IMR-90 (cell line): ENCODE results near the gene BEX3. TPM values are rescaled to one million over a fixed set of nuclear protein-coding genes. Genes with fewer than 3 reads are reported as not detected.

Experiments
- ATAC-seq: fragments of 200-7000 bp; cut with Tn5 transposase; 2 replicates; pipeline ENCODE4 v1.9.1; 2020; ENCODE audit warnings: low read depth, mild to moderate bottlenecking, moderate library complexity
- BruUV-seq: library from RNA; stranded (reverse); fragments of 400-500 nt; replicated peaks from 2 replicates; lab custom pipeline; 2021; lab: Mats Ljungman, UMichigan
- CTCF ChIA-PET: fragments of 300-600 bp; formaldehyde crosslinking; extraction: SDS; loops from one replicate; lab custom pipeline; 2021; ENCODE audit warnings: antibody characterized with exemption; lab: Yijun Ruan, JAX
- POLR2A ChIA-PET: fragments of 300-600 bp; sonication (Branson Sonifier 250); formaldehyde crosslinking; loops from one replicate; lab custom pipeline; 2022; ENCODE audit warnings: antibody characterized with exemption; ENCODE audit not compliant: unreplicated experiment; lab: Charles Lee
- DNase-seq: peaks from one replicate; pipeline ENCODE4 v3.0.0; 2013
- H2AFZ ChIP-seq: replicated peaks from 2 replicates; pipeline ENCODE3; 2013; ENCODE audit warnings: low read length, mild to moderate bottlenecking; ENCODE audit not compliant: poor library complexity
- H2AK5ac ChIP-seq: 2 replicates; pipeline ENCODE4 v1.6.1; 2013; ENCODE audit warnings: low read depth, low read length, inconsistent platforms
- H2AK9ac ChIP-seq: replicated peaks from 2 replicates; pipeline ENCODE3; 2013; ENCODE audit warnings: mild to moderate bottlenecking, low read depth, low read length, moderate library complexity; ENCODE audit not compliant: poor library complexity
- H2BK120ac ChIP-seq: 2 replicates; pipeline ENCODE4 v1.6.1; 2013; ENCODE audit warnings: low read depth, low read length, inconsistent platforms
- H2BK15ac ChIP-seq: 3 replicates; pipeline ENCODE4 v1.6.1; 2013; ENCODE audit warnings: low read depth, low read length, inconsistent platforms
- H2BK20ac ChIP-seq: 2 replicates; pipeline ENCODE4 v1.6.1; 2013; ENCODE audit warnings: low read depth, mild to moderate bottlenecking, inconsistent platforms, low read length, moderate library complexity
- H2BK5ac ChIP-seq: 2 replicates; pipeline ENCODE4 v1.6.1; 2013; ENCODE audit warnings: mild to moderate bottlenecking, low read depth, low read length, inconsistent platforms; ENCODE audit not compliant: poor library complexity, severe bottlenecking
- H3K14ac ChIP-seq: replicated peaks from 2 replicates; pipeline ENCODE4 v1.6.1; 2013; ENCODE audit warnings: low read depth, low read length, inconsistent platforms
- H3K18ac ChIP-seq: 2 replicates; pipeline ENCODE4 v1.6.1; 2013; ENCODE audit warnings: low read depth, low read length, control low read depth
- H3K23ac ChIP-seq: 2 replicates; pipeline ENCODE4 v1.6.1; 2013; ENCODE audit warnings: low read depth, low read length, inconsistent platforms
- H3K27ac ChIP-seq: 2 replicates; pipeline ENCODE4 v1.5.1; 2013; ENCODE audit warnings: mild to moderate bottlenecking, control low read depth, low read length; ENCODE audit not compliant: insufficient read depth
- H3K27me3 ChIP-seq: 2 replicates; pipeline ENCODE4 v1.6.1; 2013; ENCODE audit warnings: low read length; ENCODE audit not compliant: control insufficient read depth, insufficient read depth
- H3K36me3 ChIP-seq: 2 replicates; pipeline ENCODE4 v1.6.1; 2013; ENCODE audit warnings: low read length, mixed read lengths; ENCODE audit not compliant: control insufficient read depth, insufficient read depth
- H3K4ac ChIP-seq: 2 replicates; pipeline ENCODE4 v1.6.1; 2013; ENCODE audit warnings: low read depth, low read length, inconsistent platforms
- H3K4me1 ChIP-seq: 2 replicates; pipeline ENCODE4 v1.6.1; 2013; ENCODE audit warnings: low read length, mixed read lengths; ENCODE audit not compliant: control insufficient read depth, insufficient read depth
- H3K4me2 ChIP-seq: 2 replicates; pipeline ENCODE4 v1.6.1; 2013; ENCODE audit warnings: low read depth, mild to moderate bottlenecking, control low read depth, low read length, moderate library complexity
- H3K4me3 ChIP-seq: 2 replicates; pipeline ENCODE4 v1.5.1; 2013; ENCODE audit warnings: low read depth, mild to moderate bottlenecking, control low read depth, low read length, moderate library complexity; ENCODE audit not compliant: insufficient read depth
- H3K56ac ChIP-seq: 2 replicates; pipeline ENCODE4 v1.6.1; 2013; ENCODE audit warnings: low read length, inconsistent platforms; ENCODE audit not compliant: insufficient read depth; ENCODE audit errors: extremely low read depth
- H3K79me1 ChIP-seq, 2 experiments: 2 replicates each; pipeline ENCODE4 v1.6.1; 2013; ENCODE audit warnings: low read length in 2 of 2, inconsistent platforms in 1 of 2, low read depth in 1 of 2
- H3K9ac ChIP-seq: 2 replicates; pipeline ENCODE4 v1.6.1; 2013; ENCODE audit warnings: low read depth, low read length, control low read depth
- H3K9me1 ChIP-seq: 2 replicates; pipeline ENCODE4 v1.6.1; 2013; ENCODE audit warnings: low read length, inconsistent platforms; ENCODE audit not compliant: insufficient read depth
- H3K9me3 ChIP-seq: 2 replicates; pipeline ENCODE4 v1.6.1; 2013; ENCODE audit warnings: low read length; ENCODE audit not compliant: control insufficient read depth, insufficient read depth
- H4K20me1 ChIP-seq: 2 replicates; pipeline ENCODE4 v1.6.1; 2013; ENCODE audit warnings: low read length, inconsistent platforms; ENCODE audit not compliant: insufficient read depth
- H4K5ac ChIP-seq: 2 replicates; pipeline ENCODE4 v1.6.1; 2013; ENCODE audit warnings: mild to moderate bottlenecking, low read depth, low read length, control low read depth
- H4K8ac ChIP-seq, 2 experiments: 2 replicates each; pipeline ENCODE4 v1.6.1; 2013; ENCODE audit warnings: low read depth in 2 of 2, low read length in 2 of 2, control low read depth in 1 of 2, inconsistent platforms in 1 of 2
- H4K91ac ChIP-seq: 2 replicates; pipeline ENCODE4 v1.6.1; 2013; ENCODE audit warnings: low read depth, low read length, inconsistent platforms; ENCODE audit not compliant: insufficient read depth
- CEBPB ChIP-seq: IDR thresholded peaks from 2 replicates; pipeline ENCODE4 v1.6.1; 2012; ENCODE audit warnings: low read depth, low read length, improper control_type of control experiment
- CHD1 ChIP-seq: IDR thresholded peaks from 2 replicates; pipeline ENCODE4 v1.6.1; 2012; ENCODE audit warnings: low read depth, low read length, improper control_type of control experiment
- MAZ ChIP-seq: IDR thresholded peaks from 2 replicates; pipeline ENCODE4 v1.6.1; 2012; ENCODE audit warnings: low read depth, mild to moderate bottlenecking, low read length, improper control_type of control experiment, moderate library complexity, borderline replicate concordance
- RCOR1 ChIP-seq: IDR thresholded peaks from 2 replicates; pipeline ENCODE4 v1.6.1; 2012; ENCODE audit warnings: mild to moderate bottlenecking, low read length, improper control_type of control experiment; ENCODE audit not compliant: insufficient replicate concordance
- SMC3 ChIP-seq: fragments of 150-350 bp; IDR thresholded peaks from 2 replicates; pipeline ENCODE4 v1.6.1; 2016; ENCODE audit warnings: low read depth, mild to moderate bottlenecking, antibody characterized with exemption, low read length, moderate library complexity
- WGBS, 2 experiments: methylation state at CpG; one replicate each; pipeline versions ENCODE4 v1.1.5 to v1.1.7; 2013; ENCODE audit warnings: missing lambda C conversion rate in 2 of 2; ENCODE audit not compliant: insufficient read length in 1 of 2; ENCODE audit errors: extremely low coverage in 2 of 2; 5-methylcytosine and 5-hydroxymethylcytosine counted together
- dilution Hi-C: fragments of 300-500 bp; cut with HindIII; formaldehyde crosslinking; loops from one replicate; pipeline ENCODE4 v1.14.3; 2018; ENCODE audit warnings: low sequenced_read_pairs; ENCODE audit not compliant: unreplicated experiment
- in situ Hi-C: fragments of 300-500 bp; cut with MboI; formaldehyde crosslinking; loops from 3 replicates; pipeline ENCODE4 v1.14.3; 2019; ENCODE audit warnings: low sequenced_read_pairs, inconsistent platforms, mixed read lengths
- intact Hi-C: fragments of 100-400 bp; cut with micrococcal nuclease; formaldehyde crosslinking; loops from 2 replicates; pipeline ENCODE4 v1.10.0; 2022
- polyA plus RNA-seq, 3 experiments: library from polyadenylated mRNA; depleted of rRNA; stranded (reverse); fragments of >200 nt; gene quantifications; 2 replicates each; pipeline ENCODE4 v1.2.3, GENCODE V29; 2012; ENCODE audit warnings: low replicate concordance in 1 of 3
- total RNA-seq: library from RNA; depleted of rRNA; stranded (reverse); fragments of >200 nt; gene quantifications from 2 replicates; pipeline ENCODE4 v1.2.3, GENCODE V29; 2012
- TF ChIP-seq, protein P1 (sequence below): conservative IDR thresholded peaks from 2 replicates; pipeline ENCODE4 v1.5.1; 2012; ENCODE audit warnings: mild to moderate bottlenecking, low read depth, low read length, improper control_type of control experiment
- TF ChIP-seq, protein P2 (sequence below): fragments of 150-350 bp; IDR thresholded peaks from 2 replicates; pipeline ENCODE4 v1.6.1; 2016; ENCODE audit warnings: low read depth, mild to moderate bottlenecking, low read length, moderate library complexity, borderline replicate concordance

BEX3 gene
- total and polyA plus RNA-seq, 2 of the 4 experiments (the other 2 are of a cell fraction), result 114 to 409 TPM

DNA sequence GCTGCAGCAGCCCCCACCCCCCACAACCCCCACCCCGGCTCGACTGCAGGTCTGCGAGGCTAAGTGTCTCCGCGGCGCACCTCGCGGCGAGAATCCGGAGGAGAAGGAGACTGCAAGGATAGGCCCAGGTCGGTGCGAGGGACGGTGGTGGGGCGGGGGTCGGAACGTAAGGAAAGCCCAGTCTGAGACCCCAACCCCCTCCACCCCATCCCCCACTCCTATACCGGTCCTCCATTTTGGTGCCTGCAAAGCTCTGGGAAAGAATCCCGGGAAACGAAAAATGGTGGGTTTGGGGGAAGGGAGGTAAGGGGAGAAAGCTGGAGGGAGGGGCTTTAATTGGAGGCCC lies 614 bp downstream of the BEX3 start:
- H3K9ac ChIP-seq, result peak overlapping the region; percentile 95
- H3K14ac ChIP-seq, result peak overlapping the region; percentile 67
- H2AFZ ChIP-seq, result no peak overlapping the region
- ATAC-seq (peak; percentile 59), DNase-seq (peak; percentile 27)
- H3K4ac ChIP-seq, result peak overlapping the region; percentile 88
- POLR2A ChIA-PET, result interaction anchor here (0.6 to 1.3 kb wide), 2 partner anchors 40 to 87 kb away, joined by 3 to 6 read pairs; no protein-coding TSS in a partner anchor
- H2BK120ac ChIP-seq, result no peak overlapping the region
- in situ Hi-C loops (no loop called here), dilution Hi-C loops (no loop called here), intact Hi-C loops (loop anchor here (1.0 kb wide), 2 partner anchors 21 to 87 kb away; partner anchors contain the start of gene TCEAL9)
- H2AK5ac ChIP-seq, result peak overlapping the region; percentile 87
- H4K91ac ChIP-seq, result peak overlapping the region; percentile 92
- 0 out of 3 replicates have a peak overlapping the region, but pooled peaks have one; percentile 74 for H2BK15ac ChIP-seq
- TF ChIP-seq SMC3, result no peak
- TF ChIP-seq, protein P1, sequence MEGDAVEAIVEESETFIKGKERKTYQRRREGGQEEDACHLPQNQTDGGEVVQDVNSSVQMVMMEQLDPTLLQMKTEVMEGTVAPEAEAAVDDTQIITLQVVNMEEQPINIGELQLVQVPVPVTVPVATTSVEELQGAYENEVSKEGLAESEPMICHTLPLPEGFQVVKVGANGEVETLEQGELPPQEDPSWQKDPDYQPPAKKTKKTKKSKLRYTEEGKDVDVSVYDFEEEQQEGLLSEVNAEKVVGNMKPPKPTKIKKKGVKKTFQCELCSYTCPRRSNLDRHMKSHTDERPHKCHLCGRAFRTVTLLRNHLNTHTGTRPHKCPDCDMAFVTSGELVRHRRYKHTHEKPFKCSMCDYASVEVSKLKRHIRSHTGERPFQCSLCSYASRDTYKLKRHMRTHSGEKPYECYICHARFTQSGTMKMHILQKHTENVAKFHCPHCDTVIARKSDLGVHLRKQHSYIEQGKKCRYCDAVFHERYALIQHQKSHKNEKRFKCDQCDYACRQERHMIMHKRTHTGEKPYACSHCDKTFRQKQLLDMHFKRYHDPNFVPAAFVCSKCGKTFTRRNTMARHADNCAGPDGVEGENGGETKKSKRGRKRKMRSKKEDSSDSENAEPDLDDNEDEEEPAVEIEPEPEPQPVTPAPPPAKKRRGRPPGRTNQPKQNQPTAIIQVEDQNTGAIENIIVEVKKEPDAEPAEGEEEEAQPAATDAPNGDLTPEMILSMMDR, result no peak
- TF ChIP-seq CHD1, result no peak
- TF ChIP-seq RCOR1, result no peak
- no peak for TF ChIP-seq CEBPB
- TF ChIP-seq MAZ, result no peak
- TF ChIP-seq, protein P2, sequence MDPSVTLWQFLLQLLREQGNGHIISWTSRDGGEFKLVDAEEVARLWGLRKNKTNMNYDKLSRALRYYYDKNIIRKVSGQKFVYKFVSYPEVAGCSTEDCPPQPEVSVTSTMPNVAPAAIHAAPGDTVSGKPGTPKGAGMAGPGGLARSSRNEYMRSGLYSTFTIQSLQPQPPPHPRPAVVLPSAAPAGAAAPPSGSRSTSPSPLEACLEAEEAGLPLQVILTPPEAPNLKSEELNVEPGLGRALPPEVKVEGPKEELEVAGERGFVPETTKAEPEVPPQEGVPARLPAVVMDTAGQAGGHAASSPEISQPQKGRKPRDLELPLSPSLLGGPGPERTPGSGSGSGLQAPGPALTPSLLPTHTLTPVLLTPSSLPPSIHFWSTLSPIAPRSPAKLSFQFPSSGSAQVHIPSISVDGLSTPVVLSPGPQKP, result no peak
- peaks cover 3% of the 10 kb centered on the region for H3K4me1 ChIP-seq
- H3K27ac ChIP-seq, result peak overlapping the region; percentile 99
- no peaks in the 10 kb centered on the region for H3K9me1 ChIP-seq
- H2BK5ac ChIP-seq, result peak overlapping the region; percentile 89
- H3K23ac ChIP-seq, result peak overlapping the region; percentile 89; the same call in 1 of the 2 replicates
- peak overlapping the region; percentile 97 for H3K18ac ChIP-seq
- peaks cover 7% of the 10 kb centered on the region for H3K36me3 ChIP-seq
- H4K20me1 ChIP-seq, result no peaks in the 10 kb centered on the region
- peaks cover 2% of the 10 kb centered on the region; the same call in 1 of the 2 replicates for H3K27me3 ChIP-seq
- no peak overlapping the region for H2BK20ac ChIP-seq
- H3K79me1 ChIP-seq, result peaks cover 0 to 8% of the 10 kb centered on the region in 2 experiments; a peak in 2 of 4 replicates
- H3K4me3 ChIP-seq, result peak overlapping the region; percentile 88
- CTCF ChIA-PET, result interaction anchor here (0.9 kb wide), 1 partner anchor 15 kb away, joined by 3 read pairs; no protein-coding TSS in a partner anchor
- peak overlapping the region; percentile 91 for H4K5ac ChIP-seq
- H3K4me2 ChIP-seq, result peak overlapping the region; percentile 93
- no CpG with 5 or more reads among the region's 19 CpGs for WGBS, 2 experiments
- H3K9me3 ChIP-seq, result no peaks in the 10 kb centered on the region
- H2AK9ac ChIP-seq, result peak overlapping the region; percentile 73
- BruUV-seq, result no TSS peak
- H3K56ac ChIP-seq, result peak overlapping the region; percentile 87
- H4K8ac ChIP-seq, result peak overlapping the region; percentile 74 to 97
